Upper lobe of left lung (tissue), 6 donors: Measurements from ENCODE around the gene OSGIN1. TPM values are rescaled to one million over a fixed set of nuclear protein-coding genes. Genes with fewer than 3 reads are reported as not detected.

ENCODE experiments used
- ATAC-seq, 2 donors: fragments of 200-7000 bp; cut with Tn5 transposase; one replicate each; pipeline ENCODE4 v1.9.1; 2022; ENCODE audit warnings: mild to moderate bottlenecking in 2 of 2, moderate library complexity in 2 of 2; ENCODE audit not compliant: low FRiP score in 2 of 2
- DNase-seq, 2 donors: peaks; one replicate each; pipeline ENCODE4 v3.0.0-alpha.2; 2019 to 2020
- H3K27ac ChIP-seq, 4 donors: fragments of 200-600 bp; sonication (generic); one replicate each; pipeline ENCODE4 v1.5.1; 2016 to 2019
- H3K27me3 ChIP-seq, 4 donors: fragments of 200-600 bp; sonication (generic); one replicate each; pipeline ENCODE4 v1.5.1; 2017 to 2019
- H3K36me3 ChIP-seq, 4 donors: fragments of 200-600 bp; sonication (generic); one replicate each; pipeline ENCODE4 v1.5.1; 2016 to 2019
- H3K4me1 ChIP-seq, 4 donors: fragments of 200-600 bp; sonication (generic); one replicate each; pipeline ENCODE4 v1.5.1; 2018 to 2019
- H3K4me3 ChIP-seq, 4 donors: fragments of 200-600 bp; sonication (generic); one replicate each; pipeline ENCODE4 v1.5.1; 2017 to 2019; ENCODE audit warnings: mild to moderate bottlenecking in 2 of 4, moderate library complexity in 1 of 4
- H3K9me3 ChIP-seq, 4 donors: fragments of 200-600 bp; sonication (generic); one replicate each; pipeline ENCODE4 v1.5.1; 2018 to 2019
- EP300 ChIP-seq, 4 donors: sonication (generic); formaldehyde crosslinking; IDR thresholded peaks; one replicate each; pipeline ENCODE4 v1.5.1; 2017; ENCODE audit warnings: antibody characterized with exemption in 4 of 4, control low read depth in 2 of 4
- POLR2A ChIP-seq, 4 donors: fragments of 450-650 bp; IDR thresholded peaks; one replicate each; pipeline ENCODE4 v1.5.1; 2016 to 2017; ENCODE audit warnings: antibody characterized with exemption in 4 of 4, mild to moderate bottlenecking in 2 of 4
- POLR2AphosphoS5 ChIP-seq, 2 donors: sonication (generic); formaldehyde crosslinking; IDR thresholded peaks; one replicate each; pipeline ENCODE4 v1.5.1; 2017; ENCODE audit warnings: antibody characterized with exemption in 2 of 2
- WGBS, 2 donors: methylation state at CpG; one replicate each; pipeline ENCODE4 v1.1.5; 2017 to 2018; 5-methylcytosine and 5-hydroxymethylcytosine counted together
- total RNA-seq, 6 donors: library from RNA; depleted of rRNA in 4 of 6; stranded (reverse); fragments of >200 nt in 4 of 6; gene quantifications; one replicate each; pipeline versions ENCODE4 v1.1.0 to v1.2.1, GENCODE V29; 2016 to 2021
- TF ChIP-seq, protein P1 (sequence below), 6 experiments: fragments of 450-650 bp in 4 of 6; fragments of 200-600 bp in 2 of 6; sonication (generic) in 2 of 6; IDR thresholded peaks; one replicate each; pipeline ENCODE4 v1.5.1; 2016 to 2019; ENCODE audit warnings: antibody characterized with exemption in 6 of 6
- donor health status: DM: no; HTN: no; CAD: no; lungs with moderate emphysema.
- donor health status: DM: no; HTN: yes; CAD: no; lungs with severe emphysema.

Gene OSGIN1
- total RNA-seq, 6 donors from 2014 or later, result 7.3 to 34.2 (median 16.3) TPM

DNA sequence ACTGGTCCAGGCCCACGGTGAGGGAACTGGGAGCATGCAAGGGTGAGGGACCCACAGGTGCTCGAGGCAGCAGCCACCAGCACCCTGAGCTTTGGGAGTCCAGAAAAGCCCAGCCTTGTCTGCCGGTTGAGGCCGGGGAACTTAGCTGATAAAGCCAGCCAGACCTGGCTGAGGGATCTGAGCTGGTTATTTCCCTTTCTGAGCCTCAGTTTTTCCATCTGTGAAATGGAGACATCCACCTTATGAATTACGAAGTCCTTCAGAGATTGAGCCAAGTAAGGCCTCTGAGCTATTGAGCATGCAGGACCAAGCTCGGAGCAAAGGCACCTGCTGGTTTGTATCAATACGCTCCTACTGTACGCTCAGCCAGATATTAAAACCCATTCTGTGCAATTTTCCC lies 28.8 kb downstream of the OSGIN1 start:
- Histone ChIP-seq H3K27ac (no peak overlapping the region), H3K4me1 (no peaks in the 10 kb centered on the region), H3K9me3 (peaks cover 0 to 14% (median 0%) of the 10 kb centered on the region in 4 donors), H3K4me3 (no peak overlapping the region), H3K27me3 (no peaks in the 10 kb centered on the region), H3K36me3 (no peaks in the 10 kb centered on the region)
- DNase-seq, result no peak
- WGBS, 2 donors, result 94 to 99% methylated on average over 4 to 8 of the region's 8 CpGs
- TF ChIP-seq POLR2A (IDR thresholded peaks at IDR 0.05) (no peak), EP300 (IDR thresholded peaks at IDR 0.05) (no peak), POLR2AphosphoS5 (IDR thresholded peaks at IDR 0.05) (no peak)
- TF ChIP-seq, protein P1, sequence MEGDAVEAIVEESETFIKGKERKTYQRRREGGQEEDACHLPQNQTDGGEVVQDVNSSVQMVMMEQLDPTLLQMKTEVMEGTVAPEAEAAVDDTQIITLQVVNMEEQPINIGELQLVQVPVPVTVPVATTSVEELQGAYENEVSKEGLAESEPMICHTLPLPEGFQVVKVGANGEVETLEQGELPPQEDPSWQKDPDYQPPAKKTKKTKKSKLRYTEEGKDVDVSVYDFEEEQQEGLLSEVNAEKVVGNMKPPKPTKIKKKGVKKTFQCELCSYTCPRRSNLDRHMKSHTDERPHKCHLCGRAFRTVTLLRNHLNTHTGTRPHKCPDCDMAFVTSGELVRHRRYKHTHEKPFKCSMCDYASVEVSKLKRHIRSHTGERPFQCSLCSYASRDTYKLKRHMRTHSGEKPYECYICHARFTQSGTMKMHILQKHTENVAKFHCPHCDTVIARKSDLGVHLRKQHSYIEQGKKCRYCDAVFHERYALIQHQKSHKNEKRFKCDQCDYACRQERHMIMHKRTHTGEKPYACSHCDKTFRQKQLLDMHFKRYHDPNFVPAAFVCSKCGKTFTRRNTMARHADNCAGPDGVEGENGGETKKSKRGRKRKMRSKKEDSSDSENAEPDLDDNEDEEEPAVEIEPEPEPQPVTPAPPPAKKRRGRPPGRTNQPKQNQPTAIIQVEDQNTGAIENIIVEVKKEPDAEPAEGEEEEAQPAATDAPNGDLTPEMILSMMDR (IDR thresholded peaks at IDR 0.05), result no peak
- ATAC-seq, result no peak

DNA sequence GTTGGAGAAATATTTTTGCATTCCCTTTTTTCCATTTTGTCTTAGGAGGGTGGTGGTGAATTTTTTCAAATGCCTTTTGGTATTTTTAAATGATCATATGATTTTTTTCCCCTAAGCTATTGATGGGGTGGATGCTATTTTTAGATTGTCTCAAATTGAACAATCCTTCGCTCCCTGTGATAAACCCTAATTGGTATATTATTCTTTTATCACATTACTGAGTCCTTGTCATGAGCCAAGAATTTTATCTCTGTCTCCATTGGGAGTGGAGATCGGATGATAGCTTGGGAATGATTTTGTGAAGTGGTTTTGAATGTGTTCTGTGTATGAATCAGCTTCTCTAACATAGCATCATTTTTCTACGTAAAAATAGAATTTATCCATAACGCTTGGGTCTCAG lies 30.5 kb downstream of the OSGIN1 start:
- Histone ChIP-seq H3K9me3 (peaks cover 0 to 8% (median 0%) of the 10 kb centered on the region in 4 donors), H3K27ac (no peak overlapping the region), H3K4me1 (no peaks in the 10 kb centered on the region), H3K27me3 (no peaks in the 10 kb centered on the region), H3K36me3 (no peaks in the 10 kb centered on the region), H3K4me3 (no peak overlapping the region)
- TF ChIP-seq POLR2AphosphoS5 (IDR thresholded peaks at IDR 0.05), result no peak
- no peak for TF ChIP-seq EP300 (IDR thresholded peaks at IDR 0.05)
- TF ChIP-seq, protein P1 (IDR thresholded peaks at IDR 0.05), result no peak
- no peak for TF ChIP-seq POLR2A (IDR thresholded peaks at IDR 0.05)
- no peak for DNase-seq
- no peak for ATAC-seq
- WGBS, 2 donors, result 71 to 76% methylated on average over 4 of the region's 4 CpGs

DNA sequence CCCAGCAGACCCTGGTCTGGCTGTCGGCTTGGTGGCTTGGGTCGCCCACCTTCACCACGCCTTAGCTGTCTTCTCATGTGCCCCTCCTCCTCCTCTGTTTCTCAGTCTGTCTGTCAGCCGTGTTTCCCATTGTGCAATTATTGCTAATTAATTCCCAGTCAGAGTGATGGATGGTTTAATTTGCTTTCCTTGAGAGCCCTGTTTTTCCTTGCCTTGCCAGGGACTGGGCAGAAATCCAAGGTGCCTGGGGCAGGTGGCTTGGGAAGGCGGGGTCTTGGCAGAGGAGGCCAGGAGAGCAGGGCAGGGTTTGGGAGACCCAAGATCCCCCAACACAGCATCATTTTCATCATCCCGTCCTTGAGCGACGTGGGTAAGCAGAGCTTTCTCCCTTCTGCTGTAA lies 36.3 kb downstream of the OSGIN1 start:
- 59 to 78% methylated on average over 8 of the region's 8 CpGs for WGBS, 2 donors
- ATAC-seq, result no peak
- H3K27me3 ChIP-seq, result no peaks in the 10 kb centered on the region
- H3K27ac ChIP-seq, result no peak overlapping the region
- no peak overlapping the region for H3K4me3 ChIP-seq
- no peaks in the 10 kb centered on the region for H3K36me3 ChIP-seq
- TF ChIP-seq POLR2A (IDR thresholded peaks at IDR 0.05), result no peak
- TF ChIP-seq, protein P1 (IDR thresholded peaks at IDR 0.05), result no peak
- no peak for TF ChIP-seq EP300 (IDR thresholded peaks at IDR 0.05)
- no peak for TF ChIP-seq POLR2AphosphoS5 (IDR thresholded peaks at IDR 0.05)
- H3K9me3 ChIP-seq, result no peaks in the 10 kb centered on the region
- no peaks in the 10 kb centered on the region for H3K4me1 ChIP-seq
- no peak for DNase-seq

DNA sequence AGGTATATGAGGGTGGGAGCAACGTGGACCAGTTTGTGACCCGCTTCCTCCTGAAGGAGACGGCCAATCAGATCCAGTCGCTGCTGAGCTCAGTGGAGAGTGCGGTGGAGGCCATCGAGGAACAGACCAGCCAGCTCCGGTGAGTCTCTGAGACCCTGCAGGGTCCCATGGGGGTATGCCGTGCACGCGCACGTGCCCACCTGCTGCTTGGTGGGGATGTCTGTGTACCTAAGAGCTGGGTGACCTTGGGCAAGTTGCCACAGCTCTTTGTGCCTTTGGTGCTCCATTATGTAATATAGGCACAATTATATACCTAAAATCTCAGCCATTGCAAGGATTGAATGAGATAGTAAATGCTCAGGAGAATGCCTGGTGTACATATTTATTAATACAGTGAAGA lies 37.5 kb downstream of the OSGIN1 start:
- H3K27ac ChIP-seq, result no peak overlapping the region
- no peaks in the 10 kb centered on the region for H3K9me3 ChIP-seq
- H3K4me3 ChIP-seq, result no peak overlapping the region
- TF ChIP-seq POLR2A (IDR thresholded peaks at IDR 0.05), result no peak
- TF ChIP-seq EP300 (IDR thresholded peaks at IDR 0.05), result no peak
- no peak for TF ChIP-seq POLR2AphosphoS5 (IDR thresholded peaks at IDR 0.05)
- TF ChIP-seq, protein P1 (IDR thresholded peaks at IDR 0.05), result no peak
- peaks cover 0 to under 1% (median 0%) of the 10 kb centered on the region in 4 donors for H3K4me1 ChIP-seq
- no peak for DNase-seq
- WGBS, 2 donors, result 84 to 91% methylated on average over 10 to 11 of the region's 11 CpGs
- no peaks in the 10 kb centered on the region for H3K27me3 ChIP-seq
- ATAC-seq, result no peak
- no peaks in the 10 kb centered on the region for H3K36me3 ChIP-seq

DNA sequence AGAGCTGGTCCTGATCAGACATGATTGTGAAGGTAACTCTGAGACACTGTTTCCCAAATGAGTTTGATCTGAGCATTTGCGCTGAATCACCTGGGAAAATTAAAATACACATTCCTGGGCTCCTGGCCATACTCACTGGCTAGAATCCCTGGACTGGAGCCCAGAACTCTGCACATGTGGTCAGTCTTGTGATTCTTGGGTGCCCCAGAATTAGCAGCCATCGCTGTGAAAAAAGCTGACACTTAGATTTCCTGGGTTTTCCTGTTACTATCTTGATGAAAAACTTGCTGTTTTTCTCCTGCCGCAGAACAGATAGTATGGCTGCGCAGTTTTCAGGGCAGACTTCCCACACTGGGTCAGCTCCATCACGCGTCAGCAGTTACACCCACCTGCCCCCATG lies 39.6 kb downstream of the OSGIN1 start:
- Histone ChIP-seq H3K36me3 (no peaks in the 10 kb centered on the region), H3K9me3 (no peaks in the 10 kb centered on the region), H3K4me1 (peaks cover 0 to 6% (median 2%) of the 10 kb centered on the region in 4 donors), H3K4me3 (no peak overlapping the region), H3K27ac (no peak overlapping the region), H3K27me3 (no peaks in the 10 kb centered on the region)
- ATAC-seq (peak in 1 of 2 donors; percentile 8), DNase-seq (no peak)
- WGBS, 2 donors, result 60 to 68% methylated on average over 6 of the region's 6 CpGs
- TF ChIP-seq EP300 (IDR thresholded peaks at IDR 0.05) (no peak), POLR2A (IDR thresholded peaks at IDR 0.05) (no peak), POLR2AphosphoS5 (IDR thresholded peaks at IDR 0.05) (no peak)
- TF ChIP-seq, protein P1 (IDR thresholded peaks at IDR 0.05), result no peak
